HepG2 (cell line): ENCODE results near the gene ADRM1. TPM values are rescaled to one million over a fixed set of nuclear protein-coding genes. Genes with fewer than 3 reads are reported as not detected.

Experiments used
- ATAC-seq: fragments of 200-7000 bp; cut with Tn5 transposase; 3 replicates; pipeline ENCODE4 v1.9.1; 2020; ENCODE audit warnings: mild to moderate bottlenecking, moderate library complexity
- BruUV-seq: library from RNA; stranded (reverse); fragments of 400-500 nt; replicated peaks from 2 replicates; lab custom pipeline; 2021; lab: Mats Ljungman, UMichigan
- CTCF ChIA-PET: fragments of 300-600 bp; formaldehyde crosslinking; extraction: SDS; loops from one replicate; lab custom pipeline; 2021; ENCODE audit warnings: low total read pairs, inconsistent platforms, low intra/inter-chr PET ratio; lab: Yijun Ruan, JAX
- POLR2A ChIA-PET: fragments of 350-600 bp; sonication (Branson Sonifier 250); formaldehyde crosslinking; loops from one replicate; lab custom pipeline; 2020; ENCODE audit warnings: antibody characterized with exemption, inconsistent platforms; lab: Yijun Ruan, JAX
- DNase-seq: peaks from one replicate; pipeline ENCODE4 v3.0.0-alpha.2; 2015; ENCODE audit warnings: low spot score
- FAIRE-seq: peaks from 3 replicates; lab custom pipeline; 2011; peaks lifted over from hg19 to GRCh38; lab: Jason Lieb, UNC
- H2AFZ ChIP-seq: one replicate; pipeline ENCODE4 v1.6.1; 2011; ENCODE audit warnings: low read length, inconsistent platforms
- H3K27ac ChIP-seq: fragments of 300-600 bp; 3 replicates; pipeline ENCODE4 v1.8.0; 2011; ENCODE audit warnings: mixed run types, mild to moderate bottlenecking, mixed read lengths, low read length, inconsistent platforms; ENCODE audit not compliant: insufficient read depth; ENCODE audit errors: extremely low read length
- H3K27me3 ChIP-seq, 2 experiments: fragments of 200-600 bp in 1 of 2; 2 replicates in 1 of 2; 3 replicates in 1 of 2; pipeline versions ENCODE4 v1.6.0 to v1.8.0; 2011; ENCODE audit warnings: low read length in 2 of 2, mild to moderate bottlenecking in 2 of 2, moderate library complexity in 2 of 2, inconsistent platforms in 1 of 2; ENCODE audit not compliant: insufficient read depth in 2 of 2, control insufficient read depth in 1 of 2
- H3K36me3 ChIP-seq, 2 experiments: fragments of 200-600 bp in 1 of 2; replicated peaks in 1 of 2; 2 replicates in 1 of 2; 3 replicates in 1 of 2; pipeline versions ENCODE4 v1.5.1 to v1.8.0; 2011; ENCODE audit warnings: low read length in 2 of 2, inconsistent platforms in 1 of 2; ENCODE audit not compliant: insufficient read depth in 2 of 2, control insufficient read depth in 1 of 2
- H3K4me1 ChIP-seq: 2 replicates; pipeline ENCODE4 v1.5.1; 2012; ENCODE audit warnings: low read length, inconsistent platforms; ENCODE audit not compliant: insufficient read depth
- H3K4me2 ChIP-seq: 2 replicates; pipeline ENCODE4 v1.6.0; 2011; ENCODE audit warnings: low read depth, low read length, inconsistent platforms
- H3K4me3 ChIP-seq, 3 experiments: fragments of 200-600 bp in 1 of 3; sonication (generic), shearing (Covaris generic) in 1 of 3; replicated peaks in 1 of 3; 2 replicates each; pipeline ENCODE4 v1.5.1; 2011 to 2016; ENCODE audit warnings: low read length in 3 of 3, inconsistent platforms in 2 of 3, low read depth in 2 of 3, mild to moderate bottlenecking in 2 of 3, control low read depth in 1 of 3, mixed read lengths in 1 of 3; ENCODE audit not compliant: insufficient read depth in 1 of 3
- H3K79me2 ChIP-seq: one replicate; pipeline ENCODE4 v1.6.1; 2011; ENCODE audit warnings: low read length, inconsistent platforms; ENCODE audit not compliant: insufficient read depth
- H3K9ac ChIP-seq: 2 replicates; pipeline ENCODE4 v1.6.0; 2011; ENCODE audit warnings: mild to moderate bottlenecking, low read depth, low read length, inconsistent platforms; ENCODE audit not compliant: insufficient read depth
- H3K9me3 ChIP-seq: 2 replicates; pipeline ENCODE4 v1.5.1; 2012; ENCODE audit warnings: mild to moderate bottlenecking, low read length
- H4K20me1 ChIP-seq: 2 replicates; pipeline ENCODE4 v1.6.0; 2011; ENCODE audit warnings: inconsistent platforms, mild to moderate bottlenecking, low read length, moderate library complexity; ENCODE audit not compliant: insufficient read depth
- ATF7 ChIP-seq, 2 experiments: fragments of 450-650 bp in 1 of 2; sonication (generic) in 1 of 2; formaldehyde crosslinking in 1 of 2; IDR thresholded peaks; 2 replicates each; pipeline versions ENCODE4 v1.4.0 to v1.6.1; 2016 to 2020; ENCODE audit warnings: antibody characterized with exemption in 1 of 2, mild to moderate bottlenecking in 1 of 2, missing genetic modification reagents in 1 of 2
- CHCHD3 ChIP-seq: sonication (generic); formaldehyde crosslinking; IDR thresholded peaks from 2 replicates; pipeline ENCODE4 v1.8.0; 2022; ENCODE audit warnings: mild to moderate bottlenecking, missing genetic modification reagents, moderate library complexity
- EP300 ChIP-seq, 3 experiments: sonication (generic) in 1 of 3; formaldehyde crosslinking in 1 of 3; IDR thresholded peaks; 2 replicates each; pipeline versions ENCODE4 v1.5.1 to v1.6.1; 2011 to 2020; ENCODE audit warnings: low read depth in 2 of 3, low read length in 2 of 3, borderline replicate concordance in 1 of 3, improper control_type of control experiment in 1 of 3, mild to moderate bottlenecking in 1 of 3, missing genetic modification reagents in 1 of 3, moderate library complexity in 1 of 3
- HNRNPL ChIP-seq: fragments of 200-400 bp; formaldehyde crosslinking; IDR thresholded peaks from 2 replicates; pipeline ENCODE4 v1.6.1; 2017; ENCODE audit warnings: mild to moderate bottlenecking, low read depth, low read length
- HOXD1 ChIP-seq: sonication (generic); formaldehyde crosslinking; IDR thresholded peaks from 2 replicates; pipeline ENCODE4 v1.5.0; 2020; ENCODE audit warnings: missing genetic modification reagents
- JUND ChIP-seq: sonication (generic); formaldehyde crosslinking; IDR thresholded peaks from 2 replicates; pipeline ENCODE4 v1.8.0; 2022; ENCODE audit warnings: mild to moderate bottlenecking, missing genetic modification reagents
- KAT2B ChIP-seq: fragments of 150-350 bp; IDR thresholded peaks from 2 replicates; pipeline ENCODE4 v1.6.1; 2014; ENCODE audit warnings: low read depth, low read length, borderline replicate concordance
- MBNL3 ChIP-seq: fragments of 250-450 bp; sonication (Bioruptor Pico); conservative IDR thresholded peaks from 2 replicates; pipeline ENCODE4 v1.8.0; 2022; ENCODE audit warnings: mild to moderate bottlenecking, inconsistent platforms
- PATZ1 ChIP-seq: sonication (generic); formaldehyde crosslinking; IDR thresholded peaks from 2 replicates; pipeline ENCODE4 v1.4.0; 2020; ENCODE audit warnings: missing genetic modification reagents
- POLR2G ChIP-seq: fragments of 200-400 bp; formaldehyde crosslinking; IDR thresholded peaks from 2 replicates; pipeline ENCODE4 v1.6.1; 2018; ENCODE audit warnings: mild to moderate bottlenecking, low read depth, low read length, moderate library complexity
- TMF1 ChIP-seq: sonication (generic); formaldehyde crosslinking; IDR thresholded peaks from 2 replicates; pipeline ENCODE4 v1.8.1; 2022; ENCODE audit warnings: low read depth, missing genetic modification reagents
- ZBTB38 ChIP-seq: sonication (generic); formaldehyde crosslinking; IDR thresholded peaks from 2 replicates; pipeline ENCODE4 v1.5.1; 2020; ENCODE audit warnings: mild to moderate bottlenecking, missing genetic modification reagents
- ZNF770 ChIP-seq: sonication (generic); formaldehyde crosslinking; IDR thresholded peaks from 2 replicates; pipeline ENCODE4 v1.5.0; 2020; ENCODE audit warnings: mild to moderate bottlenecking, missing genetic modification reagents
- ZNF841 ChIP-seq: sonication (generic); formaldehyde crosslinking; IDR thresholded peaks from 2 replicates; pipeline ENCODE4 v1.8.1; 2023; ENCODE audit warnings: missing genetic modification reagents, borderline replicate concordance
- ZSCAN20 ChIP-seq: sonication (generic); formaldehyde crosslinking; IDR thresholded peaks from 2 replicates; pipeline ENCODE4 v1.4.0; 2020; ENCODE audit warnings: missing genetic modification reagents, mild to moderate bottlenecking, borderline replicate concordance
- WGBS: methylation state at CpG from one replicate; pipeline ENCODE4 v1.1.6; 2017; ENCODE audit warnings: low lambda C conversion rate; 5-methylcytosine and 5-hydroxymethylcytosine counted together
- in situ Hi-C: cut with HindIII; loops from 2 replicates; pipeline ENCODE4 v1.10.0; 2017; ENCODE audit warnings: low pct_unique_long_range_greater_than_20kb; ENCODE audit not compliant: extremely low pct_ligation_motif_present
- intact Hi-C: fragments of 100-400 bp; cut with micrococcal nuclease; formaldehyde crosslinking; loops from one replicate; pipeline ENCODE4 v1.10.0; 2022; ENCODE audit not compliant: unreplicated experiment
- polyA plus RNA-seq, 8 experiments: library from polyadenylated mRNA; depleted of rRNA in 3 of 8; stranded (reverse) in 7 of 8; unstranded in 1 of 8; fragments of >200 nt; fragmentation: Illumina TruSeq in 4 of 8; extraction: Trizol in 4 of 8; gene quantifications; 2 replicates each; pipeline versions ENCODE4 v1.2.1 to v1.2.3, GENCODE V29; 2011 to 2016; ENCODE audit warnings: low read depth in 4 of 8, missing spikeins in 1 of 8, mixed read lengths in 1 of 8; ENCODE audit not compliant: insufficient read depth in 1 of 8
- total RNA-seq, 5 experiments: library from RNA; depleted of rRNA; stranded (reverse); fragments of >200 nt; fragmentation: Illumina TruSeq; extraction: Trizol; gene quantifications; 2 replicates each; pipeline ENCODE4 v1.2.3, GENCODE V29; 2016; ENCODE audit warnings: low read depth in 1 of 5

The ADRM1 gene
- total and polyA plus RNA-seq, 2 of the 13 experiments (the other 11 are each of a cell fraction or from before 2014, with no cell fraction given): 92.9 to 154 TPM

DNA sequence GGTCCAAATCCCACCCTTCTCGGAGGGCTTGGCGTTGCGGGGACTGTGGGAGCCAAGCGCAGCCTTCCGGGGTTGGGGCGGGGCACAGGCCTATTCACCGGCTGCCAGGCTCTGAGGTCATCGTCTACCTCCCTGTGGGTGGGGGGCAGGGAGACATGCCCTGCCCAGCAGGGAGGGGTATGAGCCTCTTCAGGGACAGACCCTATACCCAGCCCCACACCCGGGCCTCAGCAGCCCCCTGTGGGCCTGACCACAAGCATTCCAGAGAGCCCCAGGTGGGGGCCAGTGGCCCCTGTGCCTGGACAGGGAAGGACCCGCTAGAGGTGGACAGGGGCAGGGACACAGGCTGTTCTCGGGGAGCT is 52.7 kb downstream of the ADRM1 start (continued):
- TF ChIP-seq PATZ1 (CRISPR knock-in tag) (0 out of 2 replicates have a peak, but pooled peaks have one; percentile 9), ATF7 (IDR thresholded peaks at IDR 0.05) (no peak), ATF7 (CRISPR knock-in tag; IDR thresholded peaks at IDR 0.05) (0 out of 2 replicates have a peak, but pooled peaks have one; percentile 28), MBNL3 (CRISPR knock-in tag) (no peak), POLR2G (no peak), HNRNPL (0 out of 2 replicates have a peak, but pooled peaks have one; percentile 30), ZBTB38 (CRISPR knock-in tag) (0 out of 2 replicates have a peak, but pooled peaks have one; percentile 4)
- TF ChIP-seq, all 625 proteins: peak for 9

DNA sequence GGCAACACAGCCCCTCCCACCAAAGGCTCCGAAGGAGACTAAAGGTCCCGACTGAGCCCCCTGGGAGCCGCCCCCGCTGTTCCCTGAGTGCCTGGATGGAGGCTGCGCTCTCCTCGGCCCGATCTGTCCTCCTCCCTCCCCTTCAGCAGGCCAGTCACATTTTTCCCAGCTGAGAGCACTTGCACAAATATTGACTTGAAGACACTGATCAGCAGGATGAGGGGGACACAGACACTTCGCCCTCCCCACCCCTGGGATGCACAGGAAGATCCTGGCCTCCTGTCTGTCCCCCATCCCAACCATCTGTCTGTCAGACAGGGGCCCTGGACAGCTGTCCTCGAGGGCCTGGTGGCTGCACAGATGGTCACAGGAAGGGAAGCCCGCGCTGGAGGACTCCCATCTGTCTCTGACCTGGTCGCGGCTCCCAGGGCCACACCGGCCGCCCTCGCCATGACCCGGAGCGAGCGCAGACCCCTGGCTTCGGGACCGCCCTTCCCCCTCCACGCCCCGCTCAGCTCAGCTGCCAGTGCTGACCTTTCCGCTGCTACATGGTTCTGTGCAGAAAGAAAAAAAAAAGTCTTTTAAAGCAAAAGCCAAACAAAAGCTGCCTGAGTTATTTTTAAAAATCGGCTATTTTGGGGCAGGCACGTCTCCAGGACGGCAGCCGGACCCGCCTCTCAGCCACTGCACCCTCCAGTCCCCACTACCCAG is 53.2 kb downstream of the ADRM1 start:
- Histone ChIP-seq H2AFZ (no peak overlapping the region), H3K9ac (no peak overlapping the region; the same call in 1 of the 2 replicates), H3K27me3 (no peaks in the 10 kb centered on the region), H3K4me3 (no peak overlapping the region), H3K36me3 (peaks cover 39 to 40% of the 10 kb centered on the region in 2 experiments), H3K4me2 (no peak overlapping the region), H3K4me1 (peaks cover 44% of the 10 kb centered on the region), H3K9me3 (no peaks in the 10 kb centered on the region), H3K79me2 (peaks cover 21% of the 10 kb centered on the region), H4K20me1 (peaks cover 21% of the 10 kb centered on the region; the same call in 1 of the 2 replicates), H3K27ac (peak overlapping the region; percentile 31)
- DNase-seq (peak; percentile 65), ATAC-seq (no peak), FAIRE-seq (peak; percentile 57)
- in situ Hi-C loops: no loop called here
- WGBS: 84% methylated on average over 29 of the region's 29 CpGs
- ChIA-PET CTCF (no interaction called here), POLR2A (interaction anchor here (0.6 to 5.1 kb wide), 4 partner anchors 12 to 51 kb away, joined by 3 to 78 read pairs (median 5); partner anchors contain the start of genes LAMA5 and RPS21)
- intact Hi-C loops: loop anchor here (2.0 kb wide), 1 partner anchor 15 kb away; no protein-coding TSS in a partner anchor
- no TSS peak for BruUV-seq
- TF ChIP-seq EP300 (IDR thresholded peaks at IDR 0.05; ENCODE audit: low read depth in 2 of 2, low read length in 2 of 2): no peak
- TF ChIP-seq EP300 (CRISPR knock-in tag; IDR thresholded peaks at IDR 0.05; ENCODE audit: borderline replicate concordance): no peak
- TF ChIP-seq ZNF770 (CRISPR knock-in tag): no peak
- no peak for TF ChIP-seq CHCHD3 (CRISPR knock-in tag)
- no peak for TF ChIP-seq KAT2B
- no peak for TF ChIP-seq ZSCAN20 (CRISPR knock-in tag)
- no peak for TF ChIP-seq HOXD1 (CRISPR knock-in tag)
- TF ChIP-seq ZNF841: no peak
- TF ChIP-seq JUND (CRISPR knock-in tag): peak; percentile 51; the same call in 1 of the 2 replicates
- TF ChIP-seq TMF1 (CRISPR knock-in tag): no peak
